C4-2B (cell line): ENCODE results near the gene SEMG2.

ENCODE experiments used
- CTCF ChIP-seq: fragments of 450-650 bp; conservative IDR thresholded peaks from 2 replicates; pipeline ENCODE4 v1.5.1; 2017; ENCODE audit warnings: mild to moderate bottlenecking
- ZFX ChIP-seq: fragments of 450-650 bp; IDR thresholded peaks from 2 replicates; pipeline ENCODE4 v1.6.1; 2017

- TF ChIP-seq CTCF: no peak
- no peak for TF ChIP-seq ZFX
Measured at GRCh38 chr20:45248609-45249008, 27.4 kb downstream of the SEMG2 start.
